RWPE1 (cell line): Measurements from ENCODE around the gene DBI.

Experiments used
- CTCF ChIA-PET: fragments of 350-600 bp; sonication (Branson Sonifier 250); formaldehyde crosslinking; extraction: SDS; loops from one replicate; lab custom pipeline; 2021; lab: Yijun Ruan, JAX
- POLR2A ChIA-PET: fragments of 400-600 bp; formaldehyde crosslinking; extraction: SDS; loops from one replicate; lab custom pipeline; 2020; ENCODE audit warnings: antibody characterized with exemption; ENCODE audit not compliant: low non-redundant PET; lab: Yijun Ruan, JAX
- DNase-seq: peaks from one replicate; pipeline ENCODE4 v3.0.0; 2012; ENCODE audit warnings: low spot score
- H3K27ac ChIP-seq: fragments of 450-650 bp; 2 replicates; pipeline ENCODE4 v1.5.1; 2017
- TF ChIP-seq, protein P1 (sequence below): fragments of 450-650 bp; conservative IDR thresholded peaks from 2 replicates; pipeline ENCODE4 v1.5.1; 2017; ENCODE audit warnings: low read depth, mild to moderate bottlenecking

DBI gene

DNA sequence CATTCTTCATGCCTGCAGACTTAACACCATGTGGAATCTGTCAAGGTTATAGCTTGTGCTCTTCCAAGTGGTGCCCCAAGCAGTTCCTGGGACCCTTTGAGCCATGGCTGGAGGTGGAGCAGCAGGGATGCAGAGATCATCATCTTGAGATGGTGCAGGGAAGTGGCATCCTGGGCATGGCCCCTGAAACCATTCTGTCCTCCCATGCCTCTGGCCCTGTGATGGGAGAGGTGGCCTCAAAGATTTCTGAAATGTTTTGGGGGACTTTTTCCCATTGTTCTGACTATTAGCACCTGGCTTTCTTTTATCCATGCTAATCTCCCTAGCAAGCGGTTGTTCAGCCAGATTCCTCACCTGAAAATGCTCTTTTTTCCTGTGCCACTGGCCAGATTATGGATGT is 54.5 kb downstream of the DBI start:
- ChIA-PET CTCF (no interaction called here), POLR2A (no interaction called here)
- TF ChIP-seq, protein P1, sequence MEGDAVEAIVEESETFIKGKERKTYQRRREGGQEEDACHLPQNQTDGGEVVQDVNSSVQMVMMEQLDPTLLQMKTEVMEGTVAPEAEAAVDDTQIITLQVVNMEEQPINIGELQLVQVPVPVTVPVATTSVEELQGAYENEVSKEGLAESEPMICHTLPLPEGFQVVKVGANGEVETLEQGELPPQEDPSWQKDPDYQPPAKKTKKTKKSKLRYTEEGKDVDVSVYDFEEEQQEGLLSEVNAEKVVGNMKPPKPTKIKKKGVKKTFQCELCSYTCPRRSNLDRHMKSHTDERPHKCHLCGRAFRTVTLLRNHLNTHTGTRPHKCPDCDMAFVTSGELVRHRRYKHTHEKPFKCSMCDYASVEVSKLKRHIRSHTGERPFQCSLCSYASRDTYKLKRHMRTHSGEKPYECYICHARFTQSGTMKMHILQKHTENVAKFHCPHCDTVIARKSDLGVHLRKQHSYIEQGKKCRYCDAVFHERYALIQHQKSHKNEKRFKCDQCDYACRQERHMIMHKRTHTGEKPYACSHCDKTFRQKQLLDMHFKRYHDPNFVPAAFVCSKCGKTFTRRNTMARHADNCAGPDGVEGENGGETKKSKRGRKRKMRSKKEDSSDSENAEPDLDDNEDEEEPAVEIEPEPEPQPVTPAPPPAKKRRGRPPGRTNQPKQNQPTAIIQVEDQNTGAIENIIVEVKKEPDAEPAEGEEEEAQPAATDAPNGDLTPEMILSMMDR, result no peak
- H3K27ac ChIP-seq, result no peak overlapping the region
- no peak for DNase-seq

DNA sequence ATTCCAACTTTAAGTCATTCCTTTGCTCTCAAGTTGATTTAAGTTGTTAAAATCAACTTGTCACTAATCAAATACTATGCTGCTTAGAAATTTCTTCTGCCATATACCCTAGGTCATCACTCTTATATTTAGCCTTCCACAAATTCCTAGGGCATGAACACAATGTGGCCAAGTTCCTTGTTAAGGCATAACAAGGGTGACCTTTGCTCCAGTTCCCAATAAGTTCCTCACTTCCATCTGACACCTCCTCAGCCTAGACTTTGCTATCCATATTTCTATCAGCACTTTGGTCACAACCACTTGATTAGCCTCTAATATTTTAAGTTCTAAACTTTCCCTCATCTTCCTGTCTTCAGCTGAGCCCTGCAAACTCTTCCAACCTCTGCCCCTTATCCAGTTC is 55.0 kb downstream of the DBI start:
- TF ChIP-seq, protein P1, result no peak
- no peak overlapping the region for H3K27ac ChIP-seq
- ChIA-PET POLR2A (no interaction called here), CTCF (no interaction called here)
- DNase-seq, result no peak
